Brain pericyte (primary cell): ENCODE data around the gene KANK2.
"Not testable (repeated sequence)": the region's sequence is repeated elsewhere in the genome, so short reads cannot be mapped to it uniquely, and the experiment has no call there.

ENCODE experiments used
- DNase-seq: peaks from one replicate; pipeline ENCODE4 v3.0.0-alpha.2; 2012; ENCODE audit warnings: low read depth, low spot score

Gene KANK2

GRCh38 chr19:11140023-11140538, 57.3 kb downstream of the KANK2 start:
- not testable (repeated sequence) for DNase-seq

GRCh38 chr19:11138601-11139300, 58.6 kb downstream of the KANK2 start:
- peak; percentile 49 for DNase-seq

- DNase-seq, result peak; percentile 50
These were observed 59.6 kb downstream of the KANK2 start for GRCh38 chr19:11137542-11138384.

DNA sequence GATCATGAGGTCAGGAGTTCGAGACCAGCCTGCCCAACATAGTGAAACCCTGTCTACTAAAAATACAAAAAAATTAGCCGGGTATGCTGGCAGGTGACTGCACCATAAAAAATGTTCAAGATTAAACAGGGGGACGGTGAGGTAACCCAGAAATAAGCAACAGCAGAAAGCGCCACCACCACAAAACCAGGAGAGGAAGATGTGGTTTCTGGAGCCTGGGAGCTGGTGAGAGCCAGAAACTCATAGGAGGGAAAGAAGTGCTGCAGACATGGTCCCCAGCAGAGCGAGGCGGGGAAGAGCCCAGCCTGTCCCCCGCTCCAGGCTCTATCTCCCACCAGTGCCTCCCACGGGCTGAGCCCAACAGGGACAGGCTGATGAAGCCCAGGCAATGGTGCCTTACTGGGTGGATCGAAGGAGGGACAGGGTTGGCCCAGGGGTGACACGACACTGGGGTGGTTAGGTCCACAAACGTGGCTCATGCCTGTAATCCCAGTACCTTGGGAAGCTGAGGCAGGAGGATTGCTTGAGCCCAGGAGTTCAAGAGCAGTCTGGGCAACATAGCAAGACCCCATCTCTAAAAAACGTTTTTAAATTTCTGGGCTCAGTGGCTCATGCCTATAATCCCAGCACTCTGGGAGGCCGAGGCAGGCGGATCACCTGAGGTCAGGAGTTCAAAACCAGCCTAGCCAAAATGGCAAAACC, 60.8 kb downstream of the KANK2 start:
- no peak for DNase-seq

DNA sequence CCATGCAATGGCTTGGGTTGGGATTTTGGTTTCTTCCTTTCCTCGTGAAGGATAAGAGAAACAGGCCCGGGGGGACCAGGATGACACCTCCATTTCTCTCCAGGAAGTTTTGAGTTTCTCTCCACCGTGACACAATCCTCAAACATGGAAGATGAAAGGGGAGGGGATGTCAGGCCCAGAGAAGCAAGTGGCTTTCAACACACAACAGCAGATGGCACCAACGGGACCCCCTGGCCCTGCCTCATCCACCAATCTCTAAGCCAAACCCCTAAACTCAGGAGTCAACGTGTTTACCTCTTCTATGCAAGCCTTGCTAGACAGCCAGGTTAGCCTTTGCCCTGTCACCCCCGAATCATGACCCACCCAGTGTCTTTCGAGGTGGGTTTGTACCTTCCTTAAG, 65.9 kb downstream of the KANK2 start:
- no peak for DNase-seq

GRCh38 chr19:11130824-11131455, 66.4 kb downstream of the KANK2 start:
- DNase-seq, result no peak

GRCh38 chr19:11127905-11128304, 69.4 kb downstream of the KANK2 start:
- no peak for DNase-seq

GRCh38 chr19:11125994-11126685, 71.2 kb downstream of the KANK2 start:
- DNase-seq, result no peak

DNA sequence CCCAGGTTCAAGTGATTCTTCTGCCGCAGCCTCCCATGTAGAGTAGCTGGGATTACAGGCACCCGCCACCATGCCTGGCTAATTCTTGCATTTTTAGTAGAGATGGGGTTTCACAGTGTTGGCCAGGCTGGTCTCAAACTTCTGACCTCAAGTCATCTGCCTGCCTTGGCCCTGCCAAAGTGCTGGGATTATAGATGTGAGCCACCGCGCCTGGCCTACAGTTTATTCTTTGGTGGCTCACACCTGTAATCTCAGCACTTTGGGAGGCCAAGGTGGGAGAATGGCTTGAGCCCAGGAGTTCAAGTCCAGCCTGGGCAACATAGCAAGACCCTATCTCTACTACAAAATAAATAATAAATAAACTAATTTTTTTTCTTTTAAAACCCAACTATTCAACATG, 73.2 kb downstream of the KANK2 start:
- not testable (repeated sequence) for DNase-seq

GRCh38 chr19:11123114-11123513, 74.2 kb downstream of the KANK2 start:
- DNase-seq, result no peak

GRCh38 chr19:11121963-11122362, 75.4 kb downstream of the KANK2 start:
- DNase-seq, result not testable (repeated sequence)

- DNase-seq, result no peak
These were observed 80.8 kb downstream of the KANK2 start for GRCh38 chr19:11116507-11116906.

DNA sequence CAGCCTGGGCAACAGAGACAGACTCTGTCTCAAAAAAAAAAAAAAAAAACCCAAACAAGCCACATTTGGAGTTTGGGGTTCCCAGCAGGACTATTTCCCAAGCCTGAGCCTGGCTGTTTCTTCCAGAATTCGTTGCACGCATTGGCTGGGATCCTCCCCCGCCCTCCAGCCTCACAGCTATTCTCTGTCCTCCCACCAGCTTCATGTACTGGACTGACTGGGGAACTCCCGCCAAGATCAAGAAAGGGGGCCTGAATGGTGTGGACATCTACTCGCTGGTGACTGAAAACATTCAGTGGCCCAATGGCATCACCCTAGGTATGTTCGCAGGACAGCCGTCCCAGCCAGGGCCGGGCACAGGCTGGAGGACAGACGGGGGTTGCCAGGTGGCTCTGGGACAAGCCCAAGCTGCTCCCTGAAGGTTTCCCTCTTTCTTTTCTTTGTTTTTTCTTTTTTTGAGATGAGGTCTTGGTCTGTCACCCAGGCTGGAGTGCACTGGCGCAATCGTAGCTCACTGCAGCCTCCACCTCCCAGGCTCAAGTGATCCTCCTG, 81.4 kb downstream of the KANK2 start:
- DNase-seq, result no peak

GRCh38 chr19:11115042-11115441, 82.3 kb downstream of the KANK2 start:
- DNase-seq, result no peak
